Non-pigmented ciliary epithelial cell (primary cell): Measurements from ENCODE around the gene TBC1D2B.
A peak's percentile ranks its signal among the peaks of the same experiment; 100 is the strongest.

Experiments
- DNase-seq: peaks from one replicate; pipeline ENCODE4 v3.0.0-alpha.2; 2010; ENCODE audit warnings: low read depth

TBC1D2B gene

DNA sequence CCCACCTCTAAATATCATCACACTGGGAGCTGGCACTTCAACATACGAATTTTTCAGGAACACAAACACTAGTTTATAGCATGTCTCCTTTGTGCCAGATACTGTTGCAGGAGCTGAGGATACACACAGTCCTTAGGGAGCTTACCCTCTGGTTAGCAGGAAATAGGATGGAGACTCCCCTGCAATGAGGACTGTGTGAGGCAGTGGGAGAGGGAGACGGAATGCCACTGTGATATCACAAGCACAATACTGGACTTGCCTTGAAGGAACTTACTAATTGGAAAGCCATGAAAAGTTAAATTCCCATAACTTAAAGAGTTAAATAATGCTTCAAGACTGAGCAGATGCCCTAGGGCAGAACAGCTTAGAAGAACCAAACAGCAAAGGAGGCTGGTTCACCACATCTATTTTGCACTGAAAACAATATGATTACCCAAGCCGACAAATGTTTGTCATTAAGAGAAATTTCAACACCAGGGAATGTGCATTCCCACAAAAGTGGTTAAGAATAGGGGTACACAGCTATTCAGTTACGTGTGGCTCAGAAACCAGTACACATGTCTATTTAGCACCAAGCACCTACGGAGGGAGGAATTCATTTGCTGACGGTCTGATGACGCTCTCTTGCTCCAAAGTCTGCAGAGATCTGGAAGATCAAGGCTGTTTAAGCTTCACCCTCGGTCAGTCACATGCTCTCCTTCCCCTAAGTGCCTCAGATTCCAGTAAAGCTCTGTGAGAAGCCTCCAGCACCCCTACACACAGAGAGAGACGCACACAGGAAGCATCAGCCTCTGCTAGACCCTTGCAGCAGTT lies 5.2 kb downstream of the TBC1D2B start:
- peak; percentile 60 for DNase-seq

DNA sequence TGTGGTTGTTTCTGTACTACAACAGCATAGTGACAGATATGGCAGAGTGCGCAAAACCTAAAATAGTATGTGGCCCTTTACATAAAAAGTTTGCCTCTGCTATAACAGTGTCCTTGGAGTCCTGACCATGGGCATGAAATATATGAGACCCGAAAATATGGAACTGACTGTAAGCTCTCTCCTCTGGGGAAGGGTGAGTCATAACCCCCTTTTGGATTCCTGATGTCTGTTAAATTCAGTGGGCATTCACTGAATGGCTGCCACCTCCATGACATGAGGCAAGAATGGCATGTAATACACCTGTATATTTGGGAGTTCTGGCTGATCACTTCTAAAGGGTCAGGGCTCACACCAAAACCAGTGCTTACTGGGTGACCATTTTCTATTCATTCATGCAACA lies 6.1 kb downstream of the TBC1D2B start:
- no peak for DNase-seq

DNA sequence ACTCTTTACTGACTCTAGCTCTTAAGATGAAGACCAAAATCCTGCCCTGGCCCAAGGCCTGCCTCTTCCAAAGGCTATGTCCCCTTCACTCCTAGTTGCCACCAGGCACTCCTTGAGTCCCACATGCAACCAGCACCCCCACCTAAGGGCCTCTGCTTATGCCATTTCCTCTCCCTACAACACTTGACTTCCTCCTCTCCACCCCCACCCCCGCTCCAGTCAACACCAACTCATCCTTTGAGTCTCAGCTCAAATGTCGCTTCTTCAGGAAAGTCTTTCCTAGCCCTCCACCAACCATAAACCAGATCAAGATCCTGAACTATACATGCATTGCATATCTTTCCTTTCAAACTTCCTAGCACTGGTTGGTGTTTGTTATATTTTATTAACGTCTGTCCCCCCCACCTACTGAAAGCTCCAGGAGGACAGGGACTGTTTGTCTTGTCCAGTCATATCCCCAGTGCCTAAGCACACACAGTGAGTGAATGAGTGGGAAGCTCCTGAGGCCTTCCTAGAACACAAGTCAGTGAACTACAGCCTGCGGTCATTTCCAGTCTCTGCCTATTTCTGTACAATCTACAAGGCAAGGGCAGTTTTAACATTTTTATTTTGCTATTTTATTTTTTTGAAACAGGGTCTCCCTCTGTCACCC lies 7.3 kb downstream of the TBC1D2B start:
- DNase-seq: no peak

DNA sequence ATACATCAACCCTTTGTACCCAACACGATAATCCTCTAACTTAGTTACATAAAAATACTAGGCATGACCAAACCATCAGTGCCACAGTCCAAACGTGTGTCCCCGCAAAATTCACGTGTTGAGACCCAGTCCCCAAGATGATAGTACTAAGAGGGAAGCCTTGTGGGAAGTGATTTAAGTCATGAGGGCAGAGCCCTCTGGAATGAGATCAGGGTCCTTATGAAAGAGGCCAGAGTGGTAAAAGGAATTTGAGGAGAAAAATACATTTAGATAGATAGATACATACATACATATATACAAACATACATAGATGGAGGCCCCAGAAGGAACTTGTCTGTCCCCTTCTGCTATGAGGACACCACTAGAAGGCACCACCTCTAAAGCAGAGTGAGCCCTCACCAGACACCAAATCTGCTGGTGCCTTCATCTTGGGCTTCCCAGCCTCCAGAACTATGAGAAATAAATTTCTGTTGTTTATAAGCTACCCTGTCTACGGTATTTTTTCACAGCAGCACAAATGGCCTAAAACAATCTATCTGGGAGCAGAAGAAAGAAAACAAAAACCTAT lies 8.0 kb downstream of the TBC1D2B start:
- DNase-seq: no peak

DNA sequence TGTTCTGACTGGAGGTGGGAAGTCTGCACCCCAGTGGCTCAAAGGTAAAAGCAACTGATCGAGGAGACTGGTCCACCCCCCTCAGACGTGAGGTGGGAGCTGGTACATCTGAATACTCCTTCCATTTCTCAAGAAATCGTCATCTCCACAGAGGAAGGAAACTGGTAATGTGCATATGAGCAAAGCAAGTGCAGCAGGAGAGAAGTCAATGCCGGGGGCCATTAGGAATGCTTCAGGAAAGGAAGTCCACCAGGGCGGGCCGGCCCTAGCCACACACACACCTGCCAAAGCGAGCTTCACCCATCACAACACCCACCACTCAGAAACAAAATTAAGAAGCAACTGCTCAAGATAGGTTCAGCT lies 8.5 kb downstream of the TBC1D2B start:
- DNase-seq: no peak

DNA sequence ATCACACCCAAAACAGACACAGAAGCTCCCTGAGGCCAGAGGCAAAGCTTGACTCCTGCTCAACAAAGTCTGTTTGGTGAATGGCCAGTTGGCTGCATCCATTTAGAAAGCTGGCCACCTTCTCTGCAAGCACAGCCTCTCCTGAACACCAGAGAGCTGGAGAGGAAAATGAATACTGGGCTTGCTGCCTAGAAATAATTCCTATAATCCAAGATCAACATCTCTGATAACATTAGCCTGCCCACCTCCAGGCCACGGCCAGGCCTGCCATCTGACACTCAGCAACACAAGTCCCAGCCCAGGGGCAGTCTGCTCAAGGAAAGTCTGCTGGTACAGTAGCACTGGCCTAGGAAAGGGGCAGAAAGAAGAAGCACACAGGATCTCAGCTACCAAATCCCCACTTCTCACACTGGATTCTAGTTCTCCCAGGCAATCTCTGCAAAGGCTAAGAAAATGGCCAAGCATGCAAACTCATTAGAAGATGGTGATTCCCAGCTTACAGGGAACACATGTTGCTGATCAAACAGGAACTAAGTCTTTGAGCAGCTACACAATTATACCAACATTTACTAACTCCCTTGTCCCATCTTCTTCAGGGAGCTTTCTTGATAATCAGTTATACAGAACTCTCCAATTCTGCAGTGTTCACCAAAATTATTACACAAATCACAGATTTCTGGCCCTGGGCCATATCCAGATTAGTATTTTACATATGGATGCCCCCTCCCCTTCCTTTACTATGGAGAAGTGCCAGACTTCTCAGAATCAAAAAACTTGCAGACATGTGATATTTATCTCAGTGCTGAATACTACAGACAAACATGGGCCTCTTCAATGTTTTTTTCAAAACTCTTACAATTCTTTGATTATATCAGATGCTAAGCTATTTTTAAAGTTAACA lies 9.9 kb downstream of the TBC1D2B start:
- DNase-seq: no peak

DNA sequence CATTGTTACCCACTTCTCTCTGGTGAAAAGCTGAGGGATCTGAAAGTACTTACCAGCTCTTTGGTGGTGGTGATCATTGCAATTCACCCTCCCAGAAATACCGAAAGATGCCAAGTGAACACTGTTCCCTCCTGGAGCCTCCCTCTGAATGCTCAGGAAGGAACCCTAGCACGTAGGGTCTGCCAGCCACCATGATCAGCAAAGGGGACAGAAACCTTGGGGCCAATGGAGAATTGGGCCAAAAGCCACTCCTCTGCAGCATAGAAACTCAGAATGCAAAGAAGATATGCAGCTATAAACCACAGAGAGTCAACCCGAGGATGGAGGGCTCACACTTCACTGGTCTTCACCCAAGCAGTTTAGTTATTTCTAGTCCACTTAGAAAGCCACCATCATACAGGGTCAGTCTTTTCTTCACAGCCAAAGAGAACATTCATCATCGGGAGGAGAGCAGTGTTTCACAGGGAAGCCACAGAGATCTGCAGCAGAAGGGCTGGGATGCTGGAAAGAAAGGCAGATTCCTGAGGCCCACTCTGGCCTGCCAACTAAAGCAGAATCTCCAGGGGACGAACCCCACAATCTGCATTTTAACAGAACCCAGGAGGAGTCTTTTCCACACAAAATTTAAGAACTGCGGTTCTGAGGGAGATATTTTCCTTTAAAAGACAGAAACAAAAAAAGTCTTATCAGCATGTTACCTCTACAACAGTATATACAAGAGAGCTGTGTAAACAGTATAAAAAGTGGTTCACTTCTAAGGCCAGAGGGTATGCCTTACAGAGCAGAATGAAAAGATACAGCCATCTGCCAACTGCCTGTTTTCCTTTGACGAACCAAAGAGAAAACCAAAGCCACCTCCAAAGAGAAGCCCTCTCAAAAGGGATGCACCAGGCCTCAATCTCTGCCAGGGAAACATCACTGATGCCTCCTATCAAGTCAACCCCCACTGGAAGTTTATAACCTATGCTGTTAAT lies 11.3 kb downstream of the TBC1D2B start:
- no peak for DNase-seq

DNA sequence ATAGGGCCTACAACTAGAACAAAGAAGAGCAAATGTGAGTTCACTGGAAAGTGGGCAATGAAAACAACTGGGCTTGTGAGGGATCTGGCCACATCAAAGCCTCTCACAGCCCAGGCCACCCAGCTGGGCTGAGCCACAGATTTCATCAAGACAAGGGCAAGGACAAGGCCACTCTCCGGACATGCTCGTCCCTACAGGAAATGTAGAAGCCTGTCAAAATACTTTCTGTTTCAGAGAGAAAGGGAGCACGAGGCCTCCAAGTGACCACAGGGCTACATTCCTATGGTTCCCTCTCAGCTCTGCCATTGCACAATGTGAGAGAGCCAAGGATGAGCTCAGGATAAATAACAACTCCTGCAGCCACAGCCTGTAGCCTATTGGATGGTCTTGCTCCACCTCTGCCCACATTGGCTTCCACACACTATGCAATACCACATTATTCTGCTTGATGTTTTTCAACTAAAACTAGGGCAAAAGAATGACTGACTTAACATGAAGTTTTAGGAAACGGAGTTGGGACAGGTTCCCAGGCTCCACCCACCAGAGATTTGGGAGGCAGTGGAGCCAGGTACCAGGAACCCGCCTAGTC lies 12.1 kb downstream of the TBC1D2B start:
- peak; percentile 98 for DNase-seq

DNA sequence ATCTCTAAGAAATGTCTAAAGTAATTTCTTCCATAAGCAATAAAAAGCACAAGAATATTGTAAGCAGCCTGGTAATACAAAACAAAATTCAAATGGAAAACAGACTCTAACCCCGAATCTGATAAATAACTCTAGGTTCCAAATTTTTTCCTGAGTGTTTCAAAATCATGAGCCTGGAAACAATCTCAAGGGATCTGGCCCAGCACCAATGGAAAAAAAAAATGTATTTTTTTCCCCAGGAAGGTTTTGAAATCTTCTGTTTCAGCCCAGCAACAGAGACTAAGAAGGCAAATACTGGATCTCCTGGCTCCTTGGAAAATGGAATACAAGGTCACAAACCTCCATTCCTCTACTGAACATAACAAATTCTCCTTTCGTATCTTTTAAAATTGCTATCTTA lies 13.0 kb downstream of the TBC1D2B start:
- no peak for DNase-seq

DNA sequence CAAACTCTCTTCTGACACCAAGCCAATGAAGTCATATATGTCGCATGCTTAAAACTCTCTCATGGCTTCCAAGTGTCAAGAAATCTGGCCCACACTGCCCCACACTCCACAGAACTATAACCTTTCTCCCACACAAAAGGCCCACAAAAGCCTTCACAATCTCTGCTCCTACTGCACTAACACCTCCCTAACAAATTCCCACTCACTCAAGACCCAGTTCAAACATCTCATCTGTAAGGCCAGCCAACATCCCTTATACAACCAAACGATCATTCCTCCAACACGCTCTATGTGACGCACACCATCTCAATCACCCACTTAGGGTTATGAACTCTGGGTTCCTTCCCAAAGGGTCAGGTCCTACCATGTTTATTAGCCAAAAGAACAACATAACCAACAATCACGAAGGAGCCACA lies 13.5 kb downstream of the TBC1D2B start:
- no peak for DNase-seq

DNA sequence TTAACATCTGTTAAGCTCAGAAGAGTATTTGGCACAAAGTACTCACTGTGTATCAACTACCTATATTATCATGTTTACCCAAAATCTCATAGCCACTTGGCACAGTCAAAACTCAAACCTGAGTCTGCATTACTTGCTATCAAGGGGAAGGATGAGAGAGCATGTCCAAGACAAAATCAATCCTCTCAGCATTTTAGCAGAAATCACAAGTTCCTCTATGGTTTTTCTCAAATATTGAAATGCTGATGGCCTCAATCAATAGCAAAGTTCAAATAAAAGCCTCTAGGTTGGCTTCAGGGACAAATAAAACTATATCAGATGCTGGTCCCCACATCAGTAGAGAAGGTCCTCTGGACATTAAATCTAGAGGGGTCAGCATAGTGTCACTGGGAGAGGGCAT lies 14.3 kb downstream of the TBC1D2B start:
- no peak for DNase-seq

DNA sequence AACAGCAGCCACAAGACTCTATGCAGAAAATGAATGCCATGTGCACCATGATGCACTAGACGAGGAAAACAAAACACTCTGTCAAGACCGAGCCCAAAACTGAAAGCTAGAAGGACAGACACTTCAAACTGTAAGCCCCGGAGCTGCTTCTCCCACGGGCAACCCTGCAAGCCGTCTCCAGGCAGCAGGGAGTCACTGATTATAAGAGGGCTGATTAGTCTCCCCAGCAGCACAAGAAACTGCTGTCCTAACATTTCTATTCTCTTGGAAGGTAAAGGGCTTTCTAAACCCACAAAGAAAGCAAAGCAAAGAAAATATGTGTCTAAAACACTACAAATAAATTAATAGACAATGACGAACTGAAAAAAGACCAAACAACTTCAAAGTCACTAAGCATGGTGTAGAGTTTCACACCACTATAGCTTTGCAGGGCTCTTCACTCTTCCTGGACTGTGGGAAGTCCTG lies 15.5 kb downstream of the TBC1D2B start:
- DNase-seq: no peak

DNA sequence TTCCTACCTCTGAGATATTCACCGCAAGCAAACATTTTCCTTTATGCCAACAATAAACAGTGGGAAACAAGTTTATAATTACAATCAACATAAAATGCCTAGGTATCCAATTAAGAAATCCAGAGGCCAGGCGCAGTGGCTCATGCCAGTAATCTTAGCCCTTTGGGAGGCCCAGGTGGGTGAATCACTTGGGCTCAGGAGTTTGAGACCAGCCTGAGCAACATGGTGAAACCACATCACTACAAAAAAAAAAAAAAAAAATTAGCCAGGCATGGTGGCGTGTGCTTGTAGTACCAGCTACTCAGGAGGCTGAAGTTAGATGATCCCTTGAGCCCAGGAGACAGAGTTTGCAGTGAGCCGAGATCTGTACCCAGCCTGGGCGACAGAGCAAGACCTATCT lies 17.3 kb downstream of the TBC1D2B start:
- DNase-seq: no peak

DNA sequence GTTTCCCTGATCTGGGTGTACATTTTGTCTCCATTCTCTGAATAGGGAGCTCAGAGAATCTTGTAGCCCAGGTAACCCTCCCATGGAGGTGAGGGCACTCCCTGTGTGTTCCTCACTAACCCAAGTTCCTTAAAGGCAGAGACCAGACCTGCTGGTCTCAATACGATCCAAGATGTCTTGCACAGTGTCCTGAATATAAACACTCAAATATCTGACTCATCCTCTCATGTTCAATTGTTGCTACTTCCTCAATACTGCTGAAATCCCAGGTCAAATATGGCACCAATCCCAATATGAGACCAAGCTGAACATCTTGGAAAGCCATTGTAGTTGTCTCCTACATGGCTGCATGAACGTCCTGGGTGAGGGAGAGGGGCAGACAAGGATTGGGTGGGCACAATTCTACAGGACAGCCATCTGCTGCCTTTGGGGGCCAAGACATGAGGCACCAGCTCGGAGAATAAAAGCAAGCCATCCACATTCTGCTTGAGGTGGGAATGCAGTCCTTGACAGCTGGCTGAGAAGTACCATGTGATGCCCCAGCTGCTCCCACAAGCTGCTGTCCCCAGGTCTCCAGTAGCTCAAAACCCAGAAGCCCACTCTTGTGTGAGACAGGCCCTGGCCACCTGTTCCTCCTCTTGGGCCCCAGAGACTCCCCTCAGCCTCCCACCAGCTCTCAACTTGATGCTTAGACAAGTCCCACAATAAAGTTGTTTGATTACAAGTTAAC lies 18.2 kb downstream of the TBC1D2B start:
- DNase-seq: no peak

DNA sequence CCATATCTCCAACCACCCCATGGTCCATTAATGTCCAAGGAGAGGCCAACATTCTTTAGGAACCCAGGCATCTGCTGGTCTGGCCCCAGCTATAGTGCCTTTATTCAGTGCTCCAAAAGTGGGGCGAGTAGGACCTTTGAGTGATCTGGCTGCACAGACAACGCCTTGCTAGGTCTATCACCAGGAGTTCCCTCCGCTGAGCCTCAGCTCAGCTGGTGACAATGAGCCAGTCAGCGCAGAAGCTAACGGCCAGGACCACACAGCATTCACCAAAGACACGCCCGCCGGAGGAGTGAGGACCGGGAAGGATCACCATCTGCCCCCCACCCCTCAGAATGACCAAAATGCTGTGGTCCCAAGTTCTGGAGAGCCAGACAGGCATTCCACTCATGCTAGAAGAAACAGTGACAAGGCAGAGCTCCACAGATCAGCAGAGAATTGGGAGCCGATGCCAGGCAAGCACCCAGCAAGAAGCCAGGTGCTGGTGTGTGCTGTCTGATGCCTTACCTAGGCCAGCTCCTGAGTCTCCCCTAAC lies 19.0 kb downstream of the TBC1D2B start:
- no peak for DNase-seq

DNA sequence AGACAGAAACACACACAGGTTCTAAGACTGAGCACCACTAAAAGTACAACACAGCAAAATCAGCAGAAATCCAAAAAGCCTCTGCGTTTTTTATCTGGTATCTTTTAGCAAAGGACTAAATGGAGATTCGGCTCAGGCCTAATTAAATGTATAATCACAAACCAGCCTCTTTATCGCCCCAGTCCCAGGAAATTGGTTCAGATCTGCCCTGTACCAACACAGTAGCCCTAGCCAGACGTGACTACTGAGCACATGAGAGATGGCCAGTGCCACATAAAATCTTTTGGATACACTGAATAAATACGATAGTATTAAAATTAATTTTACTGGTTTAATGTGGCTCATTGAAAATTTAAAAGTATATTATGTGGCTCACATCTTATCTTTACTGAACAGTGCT lies 19.7 kb downstream of the TBC1D2B start:
- DNase-seq: no peak

DNA sequence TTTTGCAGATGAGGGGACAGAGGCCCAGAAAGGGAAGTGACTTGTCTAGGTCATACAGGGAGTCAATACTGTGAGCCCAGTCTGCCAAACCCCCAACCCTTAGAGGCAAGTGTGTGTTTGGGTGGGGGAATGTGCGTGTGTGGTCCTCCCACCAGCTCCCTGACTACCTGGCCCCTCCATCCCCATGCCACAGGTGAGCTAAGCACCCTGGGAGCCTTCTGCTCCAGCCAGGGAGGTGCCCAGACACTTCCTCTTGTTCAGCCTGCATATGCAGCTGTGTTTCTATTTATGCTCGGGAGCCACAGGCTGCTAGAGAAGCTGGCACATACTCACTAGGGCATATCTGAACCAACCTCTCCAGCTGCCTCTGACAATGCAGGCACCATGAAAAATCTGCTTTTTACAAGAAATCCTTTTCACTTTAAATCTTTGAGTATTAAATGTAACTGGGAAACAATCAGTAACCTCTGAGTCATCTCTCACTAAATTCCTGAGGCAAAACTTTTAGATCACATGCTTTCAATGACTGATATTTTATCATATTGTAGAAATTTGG lies 20.7 kb downstream of the TBC1D2B start:
- DNase-seq: no peak

DNA sequence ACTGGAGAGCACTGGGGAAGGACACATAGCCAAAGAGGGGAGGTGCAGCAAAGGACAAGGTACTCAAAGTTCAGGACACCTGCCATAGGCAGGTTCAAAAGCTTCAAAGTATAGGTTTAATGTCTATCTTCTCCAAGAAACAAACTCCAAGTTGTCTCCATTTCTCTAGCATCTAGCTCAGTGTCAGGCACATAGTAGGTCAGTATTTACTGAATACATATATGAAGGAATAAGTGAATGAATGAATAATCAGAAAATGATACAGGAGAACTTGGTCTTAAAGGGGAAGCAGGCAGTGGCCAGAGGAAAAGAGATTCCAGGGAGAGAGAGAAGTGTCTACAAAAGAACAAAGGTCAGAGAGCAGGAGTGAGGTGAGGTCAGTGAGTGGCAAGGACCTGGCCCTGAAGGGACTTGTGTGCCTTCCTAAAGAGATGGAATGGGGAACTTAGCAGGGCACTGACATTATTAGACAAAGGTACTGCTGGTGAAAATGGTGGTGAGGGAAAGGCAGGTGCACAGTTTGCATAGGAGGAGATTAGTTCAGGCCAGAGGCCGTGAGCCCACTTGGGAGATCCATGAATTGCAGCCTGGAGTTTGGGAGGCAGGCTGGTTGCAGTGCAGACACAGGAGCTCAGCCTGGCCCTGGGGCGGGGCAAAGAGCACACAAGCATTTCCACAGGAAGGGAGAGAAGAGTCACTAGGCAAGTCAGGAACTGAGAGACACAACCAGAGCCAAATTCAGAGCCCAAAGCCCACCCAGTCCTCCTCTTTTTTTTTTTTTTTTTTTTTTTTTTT lies 21.4 kb downstream of the TBC1D2B start:
- no peak for DNase-seq

DNA sequence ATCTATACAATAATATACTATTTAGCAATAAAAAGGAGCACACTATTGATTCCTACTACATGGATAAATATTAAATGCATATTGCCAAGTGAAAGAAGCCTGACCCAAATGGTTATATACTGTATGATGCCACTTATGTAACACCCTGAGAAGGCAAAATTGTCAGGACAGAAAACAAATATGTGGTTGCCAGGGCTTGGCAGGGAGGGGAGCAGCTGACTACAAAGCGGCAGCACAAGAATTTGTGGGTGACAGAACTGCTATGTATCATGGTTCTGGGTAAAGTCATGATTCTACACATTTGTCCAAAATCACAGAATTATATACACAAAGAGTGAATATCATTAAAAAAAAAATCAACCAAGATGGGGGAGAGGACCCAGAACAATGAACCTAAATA lies 22.5 kb downstream of the TBC1D2B start:
- DNase-seq: no peak
